ENCODE data around the gene SDCCAG8.

DNA sequence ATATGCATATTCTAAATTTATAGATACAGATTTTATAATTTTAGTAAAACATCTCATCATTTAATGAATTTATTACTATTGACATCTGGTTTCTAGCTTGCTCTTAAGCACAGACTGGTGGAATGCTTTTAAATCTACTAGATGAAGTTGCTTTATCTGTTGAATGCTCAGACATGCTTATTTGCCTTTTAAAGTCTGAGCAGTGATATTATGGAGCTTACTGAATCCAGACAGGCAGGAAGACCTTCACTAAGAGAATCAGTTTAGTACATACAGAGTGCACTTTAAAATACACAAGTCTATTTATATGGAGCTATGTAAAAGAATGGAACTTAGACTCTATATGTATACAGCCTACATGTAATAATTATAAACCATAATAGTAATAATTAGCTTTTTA, 16.6 kb downstream of the SDCCAG8 start:
- no peak for TF ChIP-seq POLR2A (IDR thresholded peaks at IDR 0.05; ENCODE audit: low read length)
- no peak for TF ChIP-seq GATA1 (IDR thresholded peaks at IDR 0.05; ENCODE audit: low read depth, low read length)

All from erythroblast (primary cell).